Daoy (cell line): Measurements from ENCODE around the gene NCAM2. TPM values are rescaled to one million over a fixed set of nuclear protein-coding genes. Genes with fewer than 3 reads are reported as not detected.
"Not testable (repeated sequence)": the region's sequence is repeated elsewhere in the genome, so short reads cannot be mapped to it uniquely, and the experiment has no call there.

Experiments
- DNase-seq: peaks from one replicate; pipeline ENCODE4 v3.0.0-alpha.2; 2015; ENCODE audit warnings: low read depth
- total RNA-seq: library from RNA; depleted of rRNA; stranded (reverse); fragments of >200 nt; shearing (Covaris generic); gene quantifications from 2 replicates; pipeline ENCODE4 v1.2.3, GENCODE V29; 2014

NCAM2 gene
- total RNA-seq, 1 experiment from 2014 or later = 2.6 TPM

- no peak for DNase-seq
Measured at GRCh38 chr21:21309510-21309909, 311.3 kb downstream of the NCAM2 start.

GRCh38 chr21:21324297-21324696, 326.1 kb downstream of the NCAM2 start:
- no peak for DNase-seq

GRCh38 chr21:21332492-21332891, 334.3 kb downstream of the NCAM2 start:
- no peak for DNase-seq

- DNase-seq = no peak
Measured at GRCh38 chr21:21341041-21341440, 342.8 kb downstream of the NCAM2 start.

- DNase-seq = no peak
Measured at GRCh38 chr21:21345296-21345695, 347.1 kb downstream of the NCAM2 start.

GRCh38 chr21:21345872-21346271, 347.7 kb downstream of the NCAM2 start:
- no peak for DNase-seq

GRCh38 chr21:21366277-21366676, 368.1 kb downstream of the NCAM2 start:
- no peak for DNase-seq

DNA sequence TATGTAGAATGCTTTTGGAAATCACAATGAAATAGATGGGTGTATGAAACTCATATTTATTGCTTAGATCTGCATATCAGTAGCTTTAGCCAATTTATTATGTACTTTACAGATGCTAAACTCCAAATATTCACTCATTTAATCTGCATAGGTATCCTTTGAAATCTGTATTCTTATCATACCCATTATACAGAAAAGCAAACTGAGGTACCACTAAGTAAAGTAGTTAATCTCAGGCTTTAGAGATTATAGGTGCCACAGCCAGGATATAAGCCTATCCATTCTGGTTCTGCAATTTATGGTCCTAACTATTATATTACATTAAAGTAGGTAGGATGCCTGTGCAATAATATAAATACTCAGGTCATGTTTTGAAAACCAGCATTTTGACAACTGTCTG, 369.4 kb downstream of the NCAM2 start:
- no peak for DNase-seq

DNA sequence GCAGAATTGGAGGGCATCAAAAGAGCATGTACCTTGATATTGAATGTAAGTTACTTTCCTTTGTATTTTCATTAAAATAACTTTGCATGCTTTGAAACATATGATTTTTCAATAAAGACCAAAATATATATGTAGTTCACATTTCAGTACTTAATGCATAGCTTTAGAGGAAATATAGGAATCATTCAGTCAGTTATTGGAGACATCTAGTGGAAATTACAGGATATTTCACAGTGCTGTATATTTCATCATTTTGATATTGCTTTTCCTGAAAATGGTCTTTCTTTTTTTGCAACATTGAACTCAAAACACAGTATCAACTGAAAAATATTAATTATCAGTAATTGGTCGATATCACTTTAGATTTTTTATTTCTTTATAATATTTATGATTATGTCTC, 375.8 kb downstream of the NCAM2 start:
- no peak for DNase-seq

- DNase-seq = no peak
Measured at GRCh38 chr21:21383126-21383525, 384.9 kb downstream of the NCAM2 start.

DNA sequence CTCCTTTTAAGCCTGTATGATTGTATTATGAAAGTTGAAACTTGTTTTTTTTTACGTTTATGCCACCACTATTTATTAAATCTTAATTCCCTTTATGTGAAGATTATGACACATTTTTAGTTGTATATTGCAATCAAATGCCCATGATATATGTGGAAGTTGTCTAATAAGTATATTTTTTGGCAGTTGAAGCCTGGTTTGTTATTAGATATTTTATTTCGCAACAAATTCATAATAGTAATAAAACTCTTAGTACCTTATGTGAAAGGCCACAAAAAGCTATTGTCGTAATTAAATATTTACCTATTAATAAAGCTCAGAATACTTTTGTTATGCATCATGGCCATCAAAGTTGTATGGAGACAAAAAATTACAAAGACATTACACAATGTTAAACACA, 386.8 kb downstream of the NCAM2 start:
- no peak for DNase-seq

DNA sequence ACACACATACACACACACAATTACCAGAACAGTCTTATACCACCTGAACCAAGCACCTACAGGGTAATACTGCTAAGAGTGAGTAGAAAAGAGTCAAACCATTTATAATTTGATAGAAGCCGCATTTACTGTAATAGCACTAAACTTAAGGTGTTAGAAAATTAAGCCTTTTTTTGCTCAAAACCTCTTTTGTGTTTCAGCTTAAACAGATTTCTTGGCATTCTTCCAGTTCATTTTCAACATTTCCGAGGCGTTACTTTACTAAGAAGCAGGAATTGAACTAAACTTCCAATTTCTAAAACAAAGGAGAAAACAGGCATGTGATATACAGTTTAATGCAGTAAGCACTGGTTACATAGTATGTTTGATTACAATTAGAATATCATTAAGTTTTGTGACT, 387.2 kb downstream of the NCAM2 start:
- no peak for DNase-seq

DNA sequence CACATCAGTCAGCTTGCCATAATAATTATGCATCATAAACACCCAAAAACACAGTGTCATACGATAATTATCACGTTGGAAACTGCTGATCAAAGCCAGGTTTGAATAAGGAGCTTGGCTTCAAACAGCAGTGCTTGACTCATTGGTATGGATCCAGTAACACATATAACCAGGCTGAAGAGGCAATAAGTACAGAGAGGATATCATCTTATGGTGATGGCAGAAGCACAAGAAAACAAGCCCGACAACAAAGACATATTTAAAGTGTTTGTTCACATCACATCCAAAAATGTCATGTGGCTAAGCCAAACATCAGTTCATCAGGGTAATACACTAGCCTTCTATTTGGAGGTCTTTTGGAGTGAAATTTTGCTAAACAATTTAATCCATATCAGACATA, 389.7 kb downstream of the NCAM2 start:
- no peak for DNase-seq

DNA sequence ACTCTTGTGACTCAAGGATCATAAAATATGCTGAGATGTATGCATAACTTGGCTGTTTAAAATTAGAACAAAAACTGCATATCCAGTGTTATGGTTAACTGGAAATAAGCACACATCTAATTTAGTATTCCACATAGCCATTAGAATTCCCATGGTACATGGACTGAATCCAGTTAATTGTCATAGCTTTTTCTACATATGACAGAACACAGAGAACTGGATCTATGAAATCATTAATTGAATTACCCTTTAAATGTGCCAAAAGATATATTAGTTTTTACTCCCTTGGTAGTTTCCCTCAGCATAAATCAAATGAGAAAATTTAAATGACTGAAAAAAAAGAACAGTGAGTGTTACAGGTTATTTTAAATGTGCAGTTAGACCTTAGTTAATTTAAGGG, 395.9 kb downstream of the NCAM2 start:
- DNase-seq = no peak

DNA sequence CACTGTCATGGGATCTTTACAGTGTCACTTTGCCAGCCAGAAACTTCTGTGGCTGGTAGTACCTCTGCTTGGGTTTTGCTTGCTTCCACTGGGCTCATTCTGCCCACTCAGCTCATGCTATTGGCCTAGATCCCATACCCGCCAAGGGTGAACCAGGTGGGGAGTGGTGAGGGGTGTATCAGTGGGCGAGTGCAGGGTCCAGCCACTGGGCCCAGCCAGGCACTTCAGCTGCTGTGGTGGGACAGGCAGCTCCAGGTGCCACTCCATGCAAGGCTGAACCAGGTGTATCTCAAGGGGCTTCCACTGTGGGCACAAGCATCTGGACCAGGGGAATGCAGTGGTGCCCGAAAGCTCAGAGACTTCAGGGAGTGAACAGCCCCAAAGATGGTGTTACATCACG, 398.2 kb downstream of the NCAM2 start:
- no peak for DNase-seq

- no peak for DNase-seq
Measured at GRCh38 chr21:21397464-21397863, 399.3 kb downstream of the NCAM2 start.

- no peak for DNase-seq
Measured at GRCh38 chr21:21401444-21401843, 403.2 kb downstream of the NCAM2 start.

DNA sequence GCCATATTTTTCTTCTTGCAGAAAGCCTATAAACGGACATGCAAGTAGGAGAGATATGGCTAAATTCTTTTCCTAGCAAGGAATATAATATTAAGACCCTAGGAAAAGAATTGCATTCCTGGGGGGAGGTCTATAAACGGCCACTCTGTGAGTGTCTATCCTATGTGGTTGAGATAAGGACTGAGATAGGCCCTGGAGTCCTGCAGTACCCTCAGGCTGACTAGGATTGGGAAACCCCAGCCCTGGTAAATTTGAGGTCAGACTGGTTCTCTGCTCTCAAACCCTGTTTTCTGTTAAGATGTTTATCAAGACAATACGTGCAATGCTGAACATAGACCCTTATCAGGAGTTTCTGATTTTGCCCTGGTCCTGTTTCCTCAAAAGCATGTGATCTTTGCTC, 404.0 kb downstream of the NCAM2 start:
- DNase-seq = not testable (repeated sequence)

DNA sequence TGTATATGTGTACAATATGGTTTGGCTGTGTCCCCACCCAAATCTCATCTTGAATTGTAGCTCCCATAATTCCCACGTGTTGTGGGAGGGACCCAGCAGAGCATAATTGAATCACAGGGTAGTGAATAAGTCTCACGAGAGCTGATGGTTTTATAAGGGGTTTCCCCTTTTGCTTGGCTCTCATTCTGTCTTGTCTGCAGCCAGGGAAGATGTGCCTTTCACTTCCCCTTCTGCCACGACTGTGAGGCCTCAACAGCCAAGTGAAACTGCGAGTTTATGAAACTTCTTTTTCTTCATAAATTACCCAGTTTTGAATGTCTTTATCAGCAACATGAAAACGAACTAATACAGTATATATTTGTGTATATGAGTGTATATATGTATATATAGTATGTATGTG, 406.1 kb downstream of the NCAM2 start:
- not testable (repeated sequence) for DNase-seq

DNA sequence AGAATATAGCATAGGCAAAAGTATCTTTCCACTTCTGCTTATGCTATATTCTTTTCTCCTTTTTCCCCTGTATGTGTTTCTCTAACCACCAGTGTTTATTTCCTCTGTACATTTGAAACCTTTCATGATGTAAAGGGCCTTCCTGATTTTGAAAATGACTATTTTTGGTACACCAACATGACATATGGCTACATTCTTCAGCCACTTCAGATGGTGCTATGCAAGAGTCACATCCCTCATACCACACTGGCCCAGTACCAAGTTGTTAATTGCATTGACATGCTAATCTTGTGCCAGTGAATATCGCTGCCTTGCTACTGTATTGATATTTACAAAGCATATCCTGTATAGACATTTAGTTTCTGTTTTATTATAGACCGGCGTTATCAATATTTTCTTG, 408.7 kb downstream of the NCAM2 start:
- no peak for DNase-seq

DNA sequence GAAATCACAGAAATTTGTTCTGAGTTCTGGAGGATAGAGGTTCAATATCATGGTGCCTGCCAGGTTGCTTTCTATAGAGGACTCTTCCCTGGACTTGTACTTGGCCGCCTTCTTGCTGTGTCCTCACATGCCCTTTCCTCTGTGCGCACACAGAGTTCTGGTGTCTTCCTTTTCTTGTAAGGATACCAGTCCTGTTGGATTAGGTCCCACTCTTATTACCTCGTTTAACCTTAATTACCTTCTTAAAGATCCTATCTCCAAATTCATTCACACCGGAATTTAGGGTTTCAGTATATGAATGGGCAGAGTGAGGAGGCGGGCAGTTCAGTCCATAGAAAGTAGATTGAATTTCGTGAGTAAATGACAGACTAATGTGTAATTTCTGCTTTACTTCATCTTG, 413.9 kb downstream of the NCAM2 start:
- no peak for DNase-seq

- DNase-seq = no peak
Measured at GRCh38 chr21:21415741-21416140, 417.5 kb downstream of the NCAM2 start.

- no peak for DNase-seq
Measured at GRCh38 chr21:21434944-21435343, 436.7 kb downstream of the NCAM2 start.

GRCh38 chr21:21436012-21436534, 437.9 kb downstream of the NCAM2 start:
- DNase-seq = no peak

DNA sequence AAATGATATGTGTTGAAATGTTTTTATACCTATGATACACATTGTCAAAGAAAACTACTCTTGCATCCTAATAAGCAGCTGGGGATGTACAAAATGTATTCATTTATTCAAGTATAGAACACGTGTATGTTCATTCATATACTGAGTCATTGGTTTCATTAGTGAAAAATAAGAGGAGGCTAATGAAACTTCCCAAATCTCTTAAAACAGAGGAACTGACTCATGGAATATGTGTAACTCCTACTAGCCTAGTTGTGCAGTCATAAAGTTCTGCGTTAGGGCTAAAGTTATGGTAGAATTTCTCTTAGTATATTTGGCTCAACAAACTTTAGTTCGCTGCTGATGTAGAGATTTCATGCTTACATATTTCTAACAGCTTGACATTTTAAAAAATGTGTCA, 441.6 kb downstream of the NCAM2 start:
- DNase-seq = no peak
